Dermis blood vessel endothelial cell (primary cell): ENCODE data around the gene TRPV5. TPM values are rescaled to one million over a fixed set of nuclear protein-coding genes. Genes with fewer than 3 reads are reported as not detected.
"Not testable (repeated sequence)": the region's sequence is repeated elsewhere in the genome, so short reads cannot be mapped to it uniquely, and the experiment has no call there.

ENCODE experiments used
- DNase-seq: peaks from one replicate; pipeline ENCODE4 v3.0.0; 2010
- total RNA-seq: library from RNA; depleted of rRNA; stranded (reverse); fragments of >200 nt; gene quantifications from 2 replicates; pipeline ENCODE4 v1.2.3, GENCODE V29; 2014

TRPV5 gene
- not detected in 2 replicates for total RNA-seq

DNA sequence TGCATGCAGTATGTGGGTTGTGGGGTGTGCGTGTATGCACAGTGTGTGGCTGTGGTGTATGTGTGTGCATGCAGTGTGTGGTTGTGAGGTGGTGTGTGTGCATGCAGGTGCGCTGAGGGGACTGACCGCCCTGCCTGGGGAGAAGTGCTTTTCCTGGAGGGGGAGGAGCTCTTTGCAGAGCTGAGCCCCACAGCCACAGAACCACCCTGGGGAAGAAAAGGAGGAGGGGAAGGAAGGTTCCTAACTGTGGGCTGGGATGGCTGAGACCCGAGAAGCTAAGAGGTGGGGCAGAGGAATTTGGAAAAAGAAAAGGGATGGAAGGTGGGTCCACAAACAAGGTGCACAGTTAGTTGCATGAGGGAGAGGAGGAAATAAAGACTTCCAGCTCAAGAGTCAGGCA, at the start of gene TRPV5:
TRPV5 (minus strand) TSS at position 123 of the 400 bp plus-strand sequence. CDS start 287 bp downstream, outside the sequence.
- no peak for DNase-seq

DNA sequence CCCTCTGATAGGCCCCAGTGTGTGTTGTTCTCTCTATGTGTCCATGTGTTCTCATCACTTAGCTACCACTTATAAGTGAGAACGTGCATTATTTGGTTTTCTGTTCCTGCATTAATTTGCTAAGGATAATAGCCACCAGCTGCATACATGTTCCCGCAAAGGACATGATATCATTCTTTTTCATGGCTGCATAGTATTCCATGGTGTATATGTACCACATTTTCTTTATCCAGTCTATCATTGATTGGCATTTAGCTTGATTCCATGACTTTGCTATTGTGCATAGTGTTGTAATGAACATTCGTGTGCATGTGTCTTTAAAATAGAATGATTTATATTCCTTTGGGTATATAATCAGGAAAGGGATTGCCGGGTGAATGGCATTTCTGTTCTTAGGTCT, 44.9 kb upstream of the TRPV5 start:
- not testable (repeated sequence) for DNase-seq

DNA sequence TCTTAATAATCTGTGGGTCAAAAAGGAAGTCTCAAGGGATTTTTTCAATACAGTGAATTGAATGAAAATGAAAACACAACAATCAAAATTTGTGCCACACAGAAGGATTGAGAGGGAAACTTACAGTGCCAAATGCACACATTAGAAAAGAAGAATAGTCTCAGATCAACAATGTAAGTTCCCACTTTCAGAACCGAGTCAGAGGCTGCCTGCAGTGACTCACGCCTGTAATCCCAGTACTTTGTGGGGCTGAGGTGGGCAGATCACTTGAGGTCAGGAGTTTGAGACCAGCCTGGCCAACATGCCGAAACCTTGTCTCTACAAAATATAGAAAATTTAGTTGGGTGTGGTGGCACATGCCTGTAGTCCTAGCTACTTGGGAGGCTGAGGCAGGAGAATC, 41.1 kb upstream of the TRPV5 start:
- DNase-seq, result no peak

DNA sequence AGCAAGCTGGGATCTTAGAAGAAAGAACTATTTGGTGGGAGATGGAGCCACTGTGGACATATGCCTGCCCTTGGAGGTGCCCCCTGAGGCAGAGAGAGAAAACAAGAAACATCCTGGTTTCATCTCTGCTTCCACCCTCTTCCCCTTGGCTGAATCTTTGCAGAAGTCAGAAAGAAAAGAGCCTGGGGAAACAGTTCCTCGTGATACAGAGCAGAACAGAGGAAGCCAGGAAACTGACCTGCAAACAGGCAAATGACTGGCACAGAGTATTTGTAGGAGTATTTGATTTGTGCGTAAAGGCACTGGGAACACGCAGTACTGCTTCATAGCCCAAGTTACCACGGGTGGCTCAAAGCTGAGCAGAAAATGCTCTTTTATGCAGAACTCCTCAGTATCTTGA, 35.6 kb upstream of the TRPV5 start:
- no peak for DNase-seq

DNA sequence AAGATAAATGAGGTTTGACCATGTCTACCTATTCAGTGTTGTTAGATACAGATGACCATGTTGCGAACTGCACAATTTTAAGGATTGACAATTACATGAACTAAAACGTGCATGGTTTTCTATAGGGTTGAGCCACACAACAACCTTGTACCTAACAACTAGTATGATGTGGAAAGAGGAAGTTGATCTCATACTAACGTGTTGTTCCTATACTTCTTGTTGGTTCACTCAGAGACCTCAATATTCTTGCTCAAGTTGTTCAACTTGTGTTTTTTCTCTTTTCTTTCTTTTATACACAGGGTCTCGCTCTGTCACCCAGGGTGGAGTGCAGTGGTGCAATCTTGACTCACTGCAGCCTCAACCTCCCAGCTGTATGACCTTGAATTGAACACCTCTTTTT, 34.7 kb upstream of the TRPV5 start:
- no peak for DNase-seq

DNA sequence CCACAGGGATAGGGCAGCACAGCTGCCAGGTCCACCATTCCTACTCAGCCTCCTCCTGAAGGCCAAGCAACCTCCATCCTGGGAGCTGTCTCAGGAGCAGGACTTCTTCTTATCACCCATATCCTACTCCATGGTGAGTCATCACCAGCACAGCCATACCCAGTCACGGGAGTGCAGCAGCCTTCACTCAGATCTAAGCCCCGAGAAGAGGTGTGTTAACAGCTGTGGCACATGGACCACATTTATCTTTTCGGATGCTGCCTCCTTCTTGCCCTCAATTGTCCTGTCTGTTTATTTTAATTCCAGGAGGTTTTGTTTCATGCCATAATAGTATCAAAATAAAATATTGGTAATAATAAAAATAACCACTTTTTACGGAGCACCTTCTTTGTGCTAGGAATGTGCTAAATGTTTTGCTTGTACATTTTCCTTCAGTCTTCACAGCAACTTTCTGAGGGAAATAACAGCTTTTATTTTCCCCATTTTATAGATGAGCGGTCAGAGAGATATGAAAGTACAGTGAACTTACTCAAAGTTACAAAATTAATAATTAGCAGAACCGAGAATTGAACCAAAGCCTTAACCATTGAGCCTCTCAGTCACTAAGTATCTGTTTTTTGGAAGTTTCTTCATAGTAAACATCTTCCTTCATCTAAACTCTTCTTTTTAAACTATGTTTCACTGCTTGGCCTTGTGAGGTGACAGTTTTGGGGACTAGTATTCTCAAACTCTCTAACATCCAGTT, 31.1 kb upstream of the TRPV5 start:
- no peak for DNase-seq

DNA sequence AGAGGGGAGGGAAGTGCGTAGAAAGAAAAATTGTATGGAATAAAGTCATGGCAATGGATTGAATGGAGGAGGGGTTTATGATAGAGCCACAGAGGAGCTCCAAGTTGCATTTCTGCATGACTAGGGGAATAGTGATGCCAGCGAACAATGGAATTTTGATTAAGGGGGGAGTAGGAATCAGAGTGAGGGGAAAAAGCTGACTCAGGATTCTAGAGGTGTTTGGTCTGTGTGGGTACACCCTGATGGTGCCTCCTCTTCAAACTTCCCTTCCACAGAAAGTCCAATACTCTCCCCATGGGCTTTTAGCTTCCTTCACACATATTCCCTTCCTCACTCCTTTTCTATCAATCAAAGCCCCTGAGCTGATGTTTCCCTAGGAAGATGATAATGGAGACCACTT, 30.4 kb upstream of the TRPV5 start:
- DNase-seq, result no peak

DNA sequence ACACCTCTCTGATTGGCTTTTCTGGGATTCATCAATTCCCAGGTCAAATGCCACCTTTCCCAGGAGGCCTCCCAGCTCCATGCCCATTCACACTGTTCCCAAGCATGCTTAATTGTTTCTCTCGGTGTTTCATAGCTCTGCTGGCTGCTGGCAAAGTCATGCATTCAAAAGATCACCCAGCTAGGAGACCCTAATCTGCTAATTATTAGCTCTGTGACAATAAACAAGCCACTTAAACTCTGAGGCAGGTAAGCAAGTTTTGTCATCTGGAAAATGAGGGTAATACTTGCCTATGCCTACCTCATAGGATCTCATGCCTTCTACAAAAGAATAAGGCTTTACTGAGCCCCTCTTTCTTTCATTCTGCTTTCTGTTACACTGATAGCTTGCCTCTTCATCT, 29.4 kb upstream of the TRPV5 start:
- no peak for DNase-seq

DNA sequence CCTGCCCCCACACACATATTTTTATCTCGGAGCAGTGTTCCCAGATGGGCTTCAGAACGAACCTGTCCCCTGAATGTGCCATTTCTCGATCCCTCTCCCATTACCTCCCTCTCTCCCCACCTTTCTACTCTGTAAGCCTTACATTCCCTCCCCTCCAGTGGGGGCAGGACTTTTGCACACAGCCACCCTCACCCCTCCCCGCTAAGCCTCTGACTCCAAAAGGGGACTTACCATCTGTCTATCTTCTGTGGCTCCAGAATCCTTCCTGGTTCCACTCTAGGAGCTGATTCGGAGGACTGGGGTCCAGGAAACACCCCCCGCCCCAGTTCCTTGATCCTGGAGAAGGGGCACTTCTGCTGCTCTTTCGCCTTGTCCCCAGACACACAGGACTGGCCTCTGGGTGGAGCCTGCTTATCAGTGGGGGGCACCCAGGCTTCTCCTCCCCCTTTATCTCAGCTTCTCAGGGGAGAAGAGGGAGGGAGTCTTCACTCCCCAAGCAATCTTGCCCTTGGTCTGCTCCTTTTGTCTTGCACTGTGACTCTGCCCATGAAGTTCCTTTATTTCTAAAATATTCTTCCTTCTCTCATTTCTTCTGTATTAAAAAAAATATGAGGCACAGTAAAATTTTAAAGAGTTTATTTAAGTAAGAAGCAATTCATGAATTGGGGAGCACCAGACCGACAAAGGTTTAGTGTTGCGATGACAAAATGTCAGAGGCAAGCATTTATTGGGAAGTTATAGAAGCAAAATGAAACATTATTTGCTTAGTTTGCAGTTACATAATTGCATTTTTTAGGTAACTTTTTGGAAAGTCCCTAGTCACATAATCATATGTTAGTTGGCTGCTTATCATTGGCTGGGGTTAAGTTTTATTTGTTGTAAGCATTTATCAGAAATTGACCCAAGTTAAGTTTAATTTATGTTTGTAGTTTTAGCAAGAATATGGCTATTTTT, 28.7 kb upstream of the TRPV5 start, which contains the start of gene KEL:
KEL (minus strand) TSS at position 391 of the 954 bp plus-strand sequence; CDS start at position 234, 157 bp downstream.
- no peak for DNase-seq

DNA sequence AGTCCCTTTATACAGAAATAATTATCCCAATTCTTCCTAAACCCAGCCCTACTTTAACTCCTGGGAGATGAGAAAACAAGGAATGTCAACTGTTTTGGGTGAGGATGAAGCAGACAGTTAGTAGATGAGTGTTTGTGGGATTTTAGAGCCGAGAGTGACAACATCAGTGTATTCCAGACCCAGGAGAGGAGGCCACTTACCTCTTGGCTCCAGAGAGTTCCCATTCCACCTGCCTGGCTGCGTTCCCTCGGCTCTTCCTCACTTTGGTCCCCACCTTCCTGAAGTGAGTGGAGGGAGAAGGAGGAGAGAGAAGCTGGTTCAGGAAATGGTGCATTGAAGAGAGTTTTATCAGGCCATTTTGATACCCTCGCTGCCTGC, 28.0 kb upstream of the TRPV5 start:
- DNase-seq, result no peak

DNA sequence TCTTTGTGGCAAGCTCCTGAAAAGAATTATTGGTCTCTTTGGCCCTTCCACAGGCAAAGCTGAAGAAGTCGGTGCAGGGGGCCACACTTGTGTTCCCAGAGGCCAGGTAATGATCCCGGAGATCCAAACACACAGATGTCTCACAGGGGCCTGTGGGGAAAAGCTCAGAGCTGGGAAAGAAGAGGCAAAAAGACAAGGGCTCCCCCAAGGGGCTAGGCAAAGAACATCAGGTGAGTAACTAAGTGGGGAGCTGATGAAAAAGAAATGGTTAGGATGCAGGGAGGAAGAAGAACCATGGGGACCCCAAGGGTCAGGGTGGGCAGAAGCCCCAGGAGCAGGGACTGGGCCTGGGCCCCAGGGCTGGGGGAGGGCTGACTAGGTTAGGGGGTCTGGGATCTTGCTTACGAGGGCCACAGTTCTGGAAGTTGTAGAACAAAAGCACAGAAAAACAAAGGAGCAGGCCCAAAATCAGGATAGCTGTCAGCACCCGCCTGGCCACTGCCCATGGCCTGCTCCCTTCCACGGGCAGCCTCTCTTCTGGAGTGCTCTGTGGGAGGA, 27.5 kb upstream of the TRPV5 start:
- no peak for DNase-seq

DNA sequence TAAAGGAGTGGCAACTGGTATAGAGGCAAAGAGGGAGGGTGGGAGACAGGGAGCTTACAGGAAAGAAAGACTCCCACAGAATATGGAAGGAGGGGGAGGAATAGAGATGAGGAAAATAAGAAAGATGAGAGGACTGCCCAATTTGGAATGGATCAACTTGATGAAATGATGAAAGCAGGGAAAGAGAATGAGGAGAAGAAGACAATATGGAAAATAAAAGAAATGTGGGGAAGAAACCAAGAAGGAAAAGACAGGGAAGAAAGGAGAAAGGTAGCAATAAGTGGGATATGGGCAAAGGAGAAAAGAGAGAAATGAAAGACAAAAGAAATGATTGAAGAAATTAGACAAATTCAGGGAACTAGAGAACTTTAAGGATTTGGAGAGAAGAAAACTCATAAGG, 25.7 kb upstream of the TRPV5 start:
- no peak for DNase-seq

DNA sequence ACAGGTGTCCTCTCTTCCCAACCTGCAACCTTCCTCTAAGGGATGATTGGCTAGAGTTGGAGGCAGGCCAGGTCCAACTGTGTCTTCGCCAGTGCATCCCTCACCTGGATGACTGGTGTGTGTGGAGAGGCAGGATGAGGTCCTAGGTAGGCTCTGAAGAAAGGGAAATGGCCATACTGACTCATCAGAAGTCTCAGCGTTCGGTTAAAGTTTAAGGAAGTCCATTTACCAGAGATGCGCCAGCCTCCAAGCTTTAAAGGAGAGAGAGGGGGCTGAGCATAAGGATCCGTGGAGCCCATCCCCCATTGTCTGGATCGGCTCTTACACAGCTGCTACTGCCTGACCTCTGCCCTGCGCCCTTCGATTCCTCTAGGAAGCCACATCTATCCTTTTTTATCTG, 24.2 kb upstream of the TRPV5 start:
- no peak for DNase-seq

DNA sequence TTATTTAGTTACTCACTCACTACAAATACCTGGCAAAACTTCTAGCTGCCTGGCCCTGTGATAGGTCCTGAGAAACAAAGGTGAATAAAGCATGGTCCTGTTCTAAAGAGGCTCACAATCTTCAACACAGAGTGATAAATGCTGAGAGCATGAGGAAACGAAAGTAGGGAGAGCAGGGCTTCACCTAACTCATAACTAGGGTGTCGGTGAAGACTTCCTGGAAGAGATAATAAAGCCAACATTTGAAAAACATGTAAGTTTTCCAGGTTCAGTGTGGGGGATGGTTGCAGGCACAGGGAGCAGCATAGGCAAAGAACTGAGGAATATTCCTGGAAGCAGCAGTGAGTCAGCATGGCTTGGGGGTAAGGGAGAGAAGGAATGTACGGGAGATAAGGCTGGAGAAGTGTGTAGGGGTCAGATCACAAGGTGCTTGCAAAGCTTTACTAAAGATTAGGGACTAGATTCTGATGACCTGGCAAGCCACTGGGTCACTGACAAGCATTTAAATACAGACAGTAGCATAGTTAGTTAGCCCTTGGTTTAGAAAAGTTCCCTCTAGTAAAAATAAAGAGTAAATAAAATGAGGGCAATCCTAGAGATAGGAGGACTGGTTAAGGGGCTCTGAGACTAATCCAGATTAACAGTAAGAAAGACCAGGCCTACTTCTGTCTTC, 23.5 kb upstream of the TRPV5 start:
- no peak for DNase-seq

DNA sequence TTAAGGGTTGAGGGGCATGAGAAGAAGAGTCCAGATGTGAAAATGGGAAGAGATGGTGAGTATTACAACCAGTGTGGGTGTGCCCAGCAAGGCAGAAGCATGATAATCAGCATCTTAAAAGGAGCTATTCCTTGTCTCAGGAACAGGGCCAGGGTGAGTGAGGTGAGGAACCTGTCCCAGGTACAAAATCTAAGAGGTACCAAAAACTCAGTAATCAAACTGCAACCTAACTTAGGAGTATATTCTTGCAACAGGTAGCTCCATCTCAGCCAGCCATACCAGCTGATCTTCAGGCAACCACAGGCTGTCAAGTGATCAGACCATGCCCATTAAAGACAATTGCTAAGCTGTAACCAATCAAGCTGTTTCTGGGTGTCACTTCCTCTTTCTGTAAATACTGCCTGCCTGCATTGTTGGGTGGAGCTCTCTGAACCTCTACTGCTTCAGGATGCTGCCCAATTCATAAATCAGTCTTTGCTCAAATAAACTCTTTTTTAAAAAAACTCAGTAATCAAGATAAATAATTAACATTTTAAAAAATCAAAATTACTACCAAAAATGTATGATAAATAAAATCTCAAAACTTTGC, 21.2 kb upstream of the TRPV5 start:
- no peak for DNase-seq

DNA sequence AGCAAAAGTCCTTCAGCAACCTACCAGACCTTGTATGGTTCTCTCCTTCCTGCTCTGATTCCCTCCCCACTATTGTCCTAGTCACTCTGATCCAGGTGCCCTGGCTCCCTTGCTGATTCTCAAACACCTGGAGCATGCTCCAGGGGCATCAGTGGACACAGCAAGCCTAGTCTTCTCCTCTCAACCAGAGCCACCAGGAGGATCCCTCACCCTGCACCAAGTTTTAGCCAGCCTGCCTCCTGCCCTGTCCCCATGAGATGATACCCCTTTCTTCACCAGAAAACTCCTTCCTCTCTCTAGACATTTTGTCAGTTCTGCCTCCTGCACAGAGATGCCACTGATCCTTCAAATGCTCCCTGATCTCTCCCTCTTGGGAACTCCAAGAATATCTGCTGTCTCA, 16.7 kb upstream of the TRPV5 start:
- no peak for DNase-seq

DNA sequence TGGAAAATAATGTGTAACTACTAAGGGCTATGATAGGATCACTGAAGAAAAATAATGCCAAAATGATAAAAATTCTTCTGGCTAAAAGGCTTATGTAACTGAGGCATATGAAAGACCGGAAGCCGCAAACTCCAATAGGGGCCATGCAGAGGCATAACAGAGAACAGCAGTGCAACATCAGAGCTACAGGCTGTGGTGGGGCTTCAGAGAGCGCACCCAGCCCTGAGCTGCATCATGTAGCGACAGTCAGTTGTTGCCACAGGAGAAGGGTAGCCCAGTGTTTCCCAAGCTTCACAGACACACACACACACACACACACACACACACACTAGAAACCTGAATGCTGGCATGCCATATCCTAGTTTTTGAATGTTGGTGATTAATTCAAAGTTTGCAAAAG, 15.1 kb upstream of the TRPV5 start:
- no peak for DNase-seq

DNA sequence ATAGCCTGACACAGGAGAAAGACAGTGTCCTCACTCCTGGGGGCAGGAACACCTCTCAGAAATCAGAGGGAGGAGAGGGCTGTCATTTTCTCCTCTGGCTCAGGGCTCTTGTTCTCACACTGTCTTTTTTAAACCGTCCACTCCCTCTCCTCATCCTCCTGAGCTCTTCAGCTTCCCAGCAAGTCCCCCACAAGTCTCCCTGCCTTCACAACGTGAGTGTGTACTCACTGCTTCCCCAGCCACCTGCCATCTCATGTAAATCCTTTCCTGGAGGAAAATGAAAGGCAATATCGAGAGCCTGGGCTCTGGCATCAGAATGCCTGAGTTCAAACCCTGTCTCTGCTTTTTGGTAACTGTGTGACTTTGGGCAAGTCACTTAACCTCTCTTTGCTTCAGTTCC, 11.5 kb upstream of the TRPV5 start:
- DNase-seq, result no peak

DNA sequence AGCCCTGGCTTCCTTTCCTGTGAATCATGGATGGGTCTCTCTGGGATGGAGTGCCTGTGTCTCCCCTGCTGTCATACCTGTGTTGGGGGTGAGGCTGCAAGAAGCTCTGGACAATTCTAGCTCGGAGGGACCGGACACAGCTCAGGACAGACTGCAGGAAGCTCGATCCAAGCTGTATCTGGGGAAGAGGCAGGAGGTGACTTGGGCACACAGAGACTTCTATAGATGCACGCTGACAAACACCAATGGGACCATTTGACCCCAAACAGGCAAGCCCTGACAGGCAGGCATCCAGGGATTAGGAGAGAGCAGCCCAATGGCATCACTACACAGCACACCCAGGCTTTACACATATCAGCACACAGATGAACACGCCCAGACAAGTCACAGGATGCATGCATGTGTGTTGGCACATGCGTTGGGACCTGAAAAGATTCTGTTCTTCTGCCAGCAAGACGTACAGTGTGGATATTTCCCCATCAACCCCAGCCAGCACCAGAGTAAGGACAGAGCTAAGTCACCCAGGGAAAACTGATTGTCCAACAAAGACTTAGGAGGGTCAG, 10.2 kb upstream of the TRPV5 start:
- DNase-seq, result no peak

DNA sequence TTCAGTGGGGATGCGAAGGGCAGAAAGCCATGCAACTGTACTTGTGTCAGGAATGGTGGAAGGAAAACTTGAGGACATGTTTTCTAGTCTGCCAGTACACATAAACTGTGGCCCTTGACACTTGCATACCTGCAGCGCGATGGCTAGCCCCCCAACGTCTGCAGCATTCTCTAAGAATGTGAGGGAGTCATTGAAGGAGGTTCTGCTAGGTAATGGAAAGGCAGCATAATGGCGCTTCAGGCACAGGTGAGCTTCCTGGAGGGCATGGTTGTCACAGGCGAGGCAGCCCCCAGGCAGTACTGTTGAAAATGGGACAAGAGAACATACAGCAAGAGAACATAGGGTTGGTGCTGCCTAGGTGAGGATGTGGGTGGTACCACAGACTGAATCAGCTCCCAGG, 9.2 kb upstream of the TRPV5 start:
- no peak for DNase-seq

DNA sequence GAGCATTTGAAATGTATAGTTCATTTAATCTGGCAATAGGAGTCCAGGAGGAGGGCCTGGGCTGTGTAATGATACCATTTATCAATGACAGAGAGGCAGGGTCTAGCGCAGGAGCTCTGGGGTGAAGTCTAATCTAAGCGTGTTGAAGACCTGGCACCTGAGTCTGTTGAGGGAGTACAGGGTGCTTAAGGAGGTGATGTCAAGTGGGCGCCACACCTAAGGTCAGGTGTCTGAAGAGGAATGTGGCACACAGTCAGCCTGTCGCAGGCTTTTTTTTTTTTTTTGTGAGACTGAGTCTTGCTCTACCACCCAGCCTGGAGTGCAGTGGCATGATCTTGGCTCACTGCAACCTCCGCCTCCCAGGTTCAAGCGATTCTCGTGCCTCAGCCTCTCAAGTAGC, 8.0 kb upstream of the TRPV5 start:
- DNase-seq, result no peak

DNA sequence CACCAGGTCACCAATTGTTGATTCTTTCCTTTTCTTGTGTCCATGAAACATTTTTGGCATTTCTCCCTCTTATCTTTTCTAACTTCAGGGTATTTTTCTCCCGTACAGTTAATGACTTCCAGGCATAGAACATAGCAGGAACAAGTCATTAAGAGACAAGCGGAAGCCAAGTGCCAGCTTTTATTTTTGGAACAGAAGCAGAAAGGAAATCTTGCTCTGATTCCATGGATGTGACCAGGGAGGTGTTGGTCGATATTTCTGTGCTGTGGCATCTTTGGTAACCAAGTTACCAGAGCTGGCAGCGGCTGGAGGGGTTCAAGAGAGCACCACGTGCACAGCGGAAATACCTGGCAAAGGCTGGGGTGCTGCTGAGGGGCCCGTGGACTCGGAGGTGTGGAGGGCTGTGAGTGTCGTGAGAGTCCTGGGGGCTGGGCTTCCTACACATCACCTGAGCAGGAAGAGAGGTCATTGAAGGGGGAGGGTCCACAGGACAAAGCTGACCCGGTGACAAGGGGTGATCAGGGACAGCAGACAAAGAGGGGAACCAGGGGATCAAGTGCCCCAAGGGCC, 7.5 kb upstream of the TRPV5 start:
- peak; percentile 7 for DNase-seq
